Spleen (tissue), 7 donors: Measurements from ENCODE around the gene HMCN1.

Source experiments
- POLR2A ChIP-seq, 3 donors: fragments of 450-650 bp; IDR thresholded peaks; one replicate each; pipeline ENCODE4 v1.5.1; 2017; ENCODE audit warnings: antibody characterized with exemption in 3 of 3, mild to moderate bottlenecking in 1 of 3
- TF ChIP-seq, protein P1 (sequence below), 11 experiments: fragments of 200-600 bp in 7 of 11; fragments of 450-650 bp in 4 of 11; sonication (generic) in 4 of 11; IDR thresholded peaks in 8 of 11; conservative IDR thresholded peaks in 3 of 11; 1 replicate in 7 of 11; 2 replicates in 4 of 11; pipeline versions ENCODE4 v1.4.0 to v1.8.0; 2016 to 2021; ENCODE audit warnings: antibody characterized with exemption in 11 of 11, inconsistent platforms in 4 of 11, mild to moderate bottlenecking in 1 of 11
- donor health status: DM: no; HTN: no; CAD: no; lungs with moderate emphysema.
- donor health status: DM: no; HTN: no; CAD: no.
- donor health status: DM: no; HTN: no; CAD: no.

DNA sequence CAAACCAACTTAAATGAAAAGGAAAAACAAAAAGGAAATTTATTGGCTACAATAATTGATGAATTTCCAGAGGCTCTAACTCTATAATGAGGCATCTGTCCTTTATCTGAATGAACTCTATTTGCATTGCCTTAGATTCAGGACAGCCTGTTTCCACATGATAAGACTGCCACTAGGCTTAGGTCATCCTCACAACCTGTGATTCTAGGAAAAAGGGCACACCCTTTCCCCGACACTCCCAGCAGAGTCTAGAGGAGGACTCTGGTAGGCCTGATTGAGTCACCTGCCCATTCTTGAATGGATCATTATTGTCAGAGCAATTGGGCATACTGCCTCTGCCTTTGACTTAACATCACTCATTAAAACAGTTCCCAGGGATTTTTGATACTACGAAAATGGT, 378.1 kb downstream of the HMCN1 start:
- TF ChIP-seq, protein P1, sequence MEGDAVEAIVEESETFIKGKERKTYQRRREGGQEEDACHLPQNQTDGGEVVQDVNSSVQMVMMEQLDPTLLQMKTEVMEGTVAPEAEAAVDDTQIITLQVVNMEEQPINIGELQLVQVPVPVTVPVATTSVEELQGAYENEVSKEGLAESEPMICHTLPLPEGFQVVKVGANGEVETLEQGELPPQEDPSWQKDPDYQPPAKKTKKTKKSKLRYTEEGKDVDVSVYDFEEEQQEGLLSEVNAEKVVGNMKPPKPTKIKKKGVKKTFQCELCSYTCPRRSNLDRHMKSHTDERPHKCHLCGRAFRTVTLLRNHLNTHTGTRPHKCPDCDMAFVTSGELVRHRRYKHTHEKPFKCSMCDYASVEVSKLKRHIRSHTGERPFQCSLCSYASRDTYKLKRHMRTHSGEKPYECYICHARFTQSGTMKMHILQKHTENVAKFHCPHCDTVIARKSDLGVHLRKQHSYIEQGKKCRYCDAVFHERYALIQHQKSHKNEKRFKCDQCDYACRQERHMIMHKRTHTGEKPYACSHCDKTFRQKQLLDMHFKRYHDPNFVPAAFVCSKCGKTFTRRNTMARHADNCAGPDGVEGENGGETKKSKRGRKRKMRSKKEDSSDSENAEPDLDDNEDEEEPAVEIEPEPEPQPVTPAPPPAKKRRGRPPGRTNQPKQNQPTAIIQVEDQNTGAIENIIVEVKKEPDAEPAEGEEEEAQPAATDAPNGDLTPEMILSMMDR (IDR thresholded peaks at IDR 0.05 in 8 of 11, conservative IDR thresholded peaks at IDR 0.05 in 3 of 11): no peak
- no peak for TF ChIP-seq POLR2A (IDR thresholded peaks at IDR 0.05)
